Measurements from ENCODE around the gene TRPC4.

- TF ChIP-seq CTCF (IDR thresholded peaks at IDR 0.05; ENCODE audit: extremely low read depth in 1 of 2, insufficient read depth in 1 of 2, low read depth in 1 of 2, low read length in 2 of 2) (no peak), EZH2 (IDR thresholded peaks at IDR 0.05; ENCODE audit: borderline replicate concordance, low read depth, low read length, severe bottlenecking) (no peak), POLR2A (IDR thresholded peaks at IDR 0.05; ENCODE audit: low read depth, low read length) (no peak), POLR2AphosphoS5 (IDR thresholded peaks at IDR 0.05; ENCODE audit: insufficient read depth, low read depth, low read length) (no peak), MYC (IDR thresholded peaks at IDR 0.05; ENCODE audit: low read depth, low read length) (no peak)
These were observed 222.4 kb downstream of the TRPC4 start for GRCh38 chr13:37647031-37647650.

All from endothelial cell of umbilical vein (primary cell).